Measurements from ENCODE around the gene ODC1.

The ODC1 gene

DNA sequence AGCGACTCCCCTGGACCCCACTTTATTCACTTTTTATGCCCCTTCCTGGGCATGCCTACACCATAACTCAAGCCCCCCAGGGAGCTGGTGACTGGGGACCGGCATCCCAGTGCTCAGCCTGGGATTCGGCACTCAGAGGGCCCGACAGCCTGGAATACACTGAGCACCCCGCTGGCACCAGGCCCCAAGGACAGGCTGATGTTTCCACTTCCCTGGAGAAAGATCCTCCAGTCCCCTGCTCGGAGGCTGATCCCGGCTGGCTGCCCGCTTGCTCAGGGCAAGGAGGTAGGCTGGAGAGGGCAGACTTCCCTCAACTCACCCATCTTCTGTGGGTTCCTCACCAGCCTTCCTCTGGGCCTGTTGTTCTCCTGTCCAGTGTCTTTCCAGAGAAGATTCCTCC, 36.6 kb downstream of the ODC1 start:
- no peak overlapping the region for H3K4me3 ChIP-seq (ENCODE audit: low read depth, low read length)
- DNase-seq (ENCODE audit: low read depth), result no peak
- TF ChIP-seq, protein P1, sequence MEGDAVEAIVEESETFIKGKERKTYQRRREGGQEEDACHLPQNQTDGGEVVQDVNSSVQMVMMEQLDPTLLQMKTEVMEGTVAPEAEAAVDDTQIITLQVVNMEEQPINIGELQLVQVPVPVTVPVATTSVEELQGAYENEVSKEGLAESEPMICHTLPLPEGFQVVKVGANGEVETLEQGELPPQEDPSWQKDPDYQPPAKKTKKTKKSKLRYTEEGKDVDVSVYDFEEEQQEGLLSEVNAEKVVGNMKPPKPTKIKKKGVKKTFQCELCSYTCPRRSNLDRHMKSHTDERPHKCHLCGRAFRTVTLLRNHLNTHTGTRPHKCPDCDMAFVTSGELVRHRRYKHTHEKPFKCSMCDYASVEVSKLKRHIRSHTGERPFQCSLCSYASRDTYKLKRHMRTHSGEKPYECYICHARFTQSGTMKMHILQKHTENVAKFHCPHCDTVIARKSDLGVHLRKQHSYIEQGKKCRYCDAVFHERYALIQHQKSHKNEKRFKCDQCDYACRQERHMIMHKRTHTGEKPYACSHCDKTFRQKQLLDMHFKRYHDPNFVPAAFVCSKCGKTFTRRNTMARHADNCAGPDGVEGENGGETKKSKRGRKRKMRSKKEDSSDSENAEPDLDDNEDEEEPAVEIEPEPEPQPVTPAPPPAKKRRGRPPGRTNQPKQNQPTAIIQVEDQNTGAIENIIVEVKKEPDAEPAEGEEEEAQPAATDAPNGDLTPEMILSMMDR (IDR thresholded peaks at IDR 0.05; ENCODE audit: control insufficient read depth, extremely low read depth, insufficient read depth), result no peak

DNA sequence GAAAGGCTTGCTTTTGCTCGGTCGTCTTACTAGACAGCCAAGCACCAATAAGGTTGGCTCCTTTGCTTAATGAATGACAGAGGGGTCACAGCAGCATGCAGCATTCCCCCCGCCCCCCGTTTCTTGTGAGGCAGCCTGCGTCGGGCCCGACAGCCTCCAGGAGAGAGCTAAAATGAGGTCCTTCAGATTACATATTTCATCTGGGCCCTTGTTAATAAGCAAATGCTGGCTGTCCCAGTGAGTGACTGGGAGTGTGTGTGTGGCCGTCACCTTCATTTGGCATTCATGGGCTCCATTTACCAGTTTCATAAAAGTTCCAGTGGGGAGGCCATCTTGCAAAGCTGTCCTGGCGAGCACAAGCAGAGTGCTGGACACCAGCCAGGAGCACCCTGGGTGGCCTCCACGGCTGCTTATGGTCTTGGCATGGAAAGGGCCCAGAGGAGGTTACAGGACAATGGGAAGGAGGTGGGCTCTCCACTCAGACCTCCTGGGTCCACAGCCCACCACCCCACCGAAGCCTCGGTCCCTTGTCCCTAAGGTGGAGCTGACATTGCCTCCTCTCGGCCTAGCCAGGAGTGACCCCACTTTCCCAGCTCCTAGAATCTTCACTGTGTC, 37.2 kb downstream of the ODC1 start:
- H3K4me3 ChIP-seq (ENCODE audit: low read depth, low read length), result no peak overlapping the region
- no peak for DNase-seq (ENCODE audit: low read depth)
- TF ChIP-seq, protein P1 (IDR thresholded peaks at IDR 0.05; ENCODE audit: control insufficient read depth, extremely low read depth, insufficient read depth), result no peak

DNA sequence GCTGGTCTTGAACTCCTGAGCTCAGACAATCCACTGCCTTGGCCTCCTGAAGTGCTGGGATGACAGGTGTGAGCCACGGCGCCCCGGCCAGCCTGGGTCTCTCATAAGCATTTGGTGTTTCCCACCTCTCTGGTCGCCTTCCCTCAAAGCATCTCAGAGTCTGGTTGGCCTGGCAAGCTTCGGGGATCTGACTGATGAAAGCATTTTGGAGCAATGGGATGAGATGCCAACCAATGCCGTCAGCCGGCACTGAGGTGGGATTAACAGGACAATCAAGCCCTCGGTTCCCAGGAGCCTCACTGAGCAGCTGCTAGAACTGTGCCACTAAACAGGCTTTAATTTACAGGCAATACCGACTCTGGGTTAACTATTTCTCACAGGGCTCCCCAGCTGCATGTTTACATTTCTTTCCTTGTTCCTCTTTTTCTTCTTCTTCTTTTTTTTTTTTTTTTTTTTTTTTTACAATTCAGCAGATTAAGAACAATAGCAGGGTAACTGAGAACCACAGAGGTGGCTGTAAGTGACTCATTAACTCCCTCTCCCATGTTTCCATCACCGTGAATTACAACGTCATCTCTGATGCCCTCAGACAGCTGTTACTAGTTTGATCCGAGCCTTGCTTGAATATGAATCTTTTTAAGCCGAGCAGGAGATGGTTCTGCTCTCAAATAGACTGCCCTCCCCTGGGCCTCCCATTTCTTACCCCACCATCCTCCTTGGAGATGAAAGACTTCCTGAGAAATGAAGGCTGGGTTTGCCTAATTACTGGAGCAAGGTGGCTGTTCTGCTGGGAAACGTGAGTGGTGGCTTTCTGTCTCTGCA, 37.9 kb downstream of the ODC1 start:
- DNase-seq (ENCODE audit: low read depth), result no peak
- H3K4me3 ChIP-seq (ENCODE audit: low read depth, low read length), result no peak overlapping the region
- TF ChIP-seq, protein P1 (IDR thresholded peaks at IDR 0.05; ENCODE audit: control insufficient read depth, extremely low read depth, insufficient read depth), result no peak

DNA sequence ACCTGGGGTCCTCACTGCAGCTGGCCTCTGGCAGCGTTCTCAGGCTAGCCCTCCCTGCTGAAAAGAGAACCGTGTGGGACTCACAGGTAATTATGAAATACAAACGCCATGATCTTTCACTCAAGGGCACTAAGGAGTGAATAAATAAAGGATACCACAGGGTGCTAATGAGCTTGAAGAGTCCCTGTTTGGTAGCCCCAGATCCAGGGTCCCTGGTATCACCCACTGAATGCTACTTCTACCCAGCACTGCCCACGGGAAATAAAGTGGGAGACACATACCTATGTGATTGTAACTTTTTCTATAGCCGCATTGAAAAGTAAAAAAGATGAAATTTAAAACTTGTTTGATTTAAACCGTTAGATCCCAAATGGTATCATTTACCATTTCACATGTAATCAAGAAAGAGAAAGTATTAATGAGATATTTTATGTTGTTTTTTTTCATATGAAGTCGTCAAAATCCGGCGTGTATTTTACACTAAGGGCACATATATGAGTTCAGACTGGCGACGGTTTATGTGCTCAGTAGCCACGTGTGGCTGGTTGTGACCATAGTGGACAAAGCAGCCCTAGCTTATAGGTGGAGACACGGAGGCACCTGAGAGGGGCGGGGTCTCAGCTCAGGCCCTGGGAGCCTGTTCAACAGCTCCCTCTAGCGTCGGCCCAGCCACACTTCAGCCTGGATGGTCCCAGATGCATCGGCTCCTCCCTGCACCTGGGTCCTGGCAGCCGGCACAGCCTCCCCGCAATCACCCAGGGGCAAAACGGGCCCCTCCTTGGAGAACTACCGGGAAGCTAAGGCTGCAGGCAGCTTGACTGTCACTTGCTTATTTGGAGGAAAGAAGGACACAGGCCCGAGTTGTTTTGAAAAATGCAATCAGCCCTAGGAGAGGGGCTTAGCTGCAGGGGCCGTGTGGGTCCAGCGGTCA, 39.2 kb downstream of the ODC1 start:
- no peak overlapping the region for H3K4me3 ChIP-seq (ENCODE audit: low read depth, low read length)
- TF ChIP-seq, protein P1 (IDR thresholded peaks at IDR 0.05; ENCODE audit: control insufficient read depth, extremely low read depth, insufficient read depth), result peak; percentile 93
- DNase-seq (ENCODE audit: low read depth), result peak; percentile 80

GRCh38 chr2:10407841-10408648, 40.1 kb downstream of the ODC1 start:
- H3K4me3 ChIP-seq (ENCODE audit: low read depth, low read length), result no peak overlapping the region
- TF ChIP-seq, protein P1 (IDR thresholded peaks at IDR 0.05; ENCODE audit: control insufficient read depth, extremely low read depth, insufficient read depth), result no peak
- no peak for DNase-seq (ENCODE audit: low read depth)

DNA sequence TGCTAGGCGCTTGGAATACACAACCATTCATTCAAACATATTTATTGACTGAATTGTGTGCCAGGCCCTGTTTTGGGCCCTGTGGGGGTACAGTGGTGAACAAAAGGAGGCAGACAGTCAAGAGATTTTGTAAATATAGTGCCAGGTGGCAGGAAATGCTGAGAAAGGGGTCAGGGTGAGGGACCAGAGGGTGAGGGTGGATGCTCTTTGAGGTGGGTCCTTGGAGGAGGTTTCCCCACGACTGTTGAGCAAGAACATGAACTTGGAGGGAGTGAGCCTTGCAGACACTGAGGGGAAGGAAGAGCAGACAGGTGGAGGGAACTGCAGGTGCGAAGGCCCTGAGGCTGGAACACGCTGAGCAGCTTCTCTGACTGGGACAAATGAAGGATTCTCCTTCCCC, 40.7 kb downstream of the ODC1 start:
- TF ChIP-seq, protein P1 (IDR thresholded peaks at IDR 0.05; ENCODE audit: control insufficient read depth, extremely low read depth, insufficient read depth), result no peak
- H3K4me3 ChIP-seq (ENCODE audit: low read depth, low read length), result no peak overlapping the region
- no peak for DNase-seq (ENCODE audit: low read depth)
